CD4-positive, alpha-beta T cell (primary cell): ENCODE data around the gene HSD17B12. TPM values are rescaled to one million over a fixed set of nuclear protein-coding genes. Genes with fewer than 3 reads are reported as not detected.

ENCODE experiments used
- ATAC-seq: fragments of 200-7000 bp; cut with Tn5 transposase; one replicate; pipeline ENCODE4 v1.10.0; 2022; ENCODE audit warnings: mild to moderate bottlenecking; ENCODE audit not compliant: poor library complexity
- CTCF ChIA-PET: fragments of 350-600 bp; sonication (Branson Sonifier 250); formaldehyde crosslinking; loops from one replicate; lab custom pipeline; 2021; ENCODE audit warnings: antibody characterized with exemption, inconsistent platforms; lab: Charles Lee
- POLR2A ChIA-PET: fragments of 350-600 bp; sonication (Branson Sonifier 250); formaldehyde crosslinking; loops from one replicate; lab custom pipeline; 2021; ENCODE audit warnings: antibody characterized with exemption, inconsistent platforms; lab: Charles Lee
- DNase-seq, 14 experiments: peaks; one replicate each; pipeline ENCODE4 v3.0.0-alpha.2; 2013 to 2020; ENCODE audit warnings: mixed read lengths in 2 of 14
- H3K27ac ChIP-seq, 2 donors: one replicate each; pipeline versions ENCODE4 v1.5.1 to v1.7.0; 2013; ENCODE audit warnings: low read length in 2 of 2, low read depth in 1 of 2, mild to moderate bottlenecking in 1 of 2
- H3K27me3 ChIP-seq, 2 experiments: 1 replicate in 1 of 2; 2 replicates in 1 of 2; pipeline versions ENCODE4 v1.6.1 to v1.7.0; 2013; ENCODE audit warnings: low read length in 2 of 2, control low read depth in 1 of 2, mild to moderate bottlenecking in 1 of 2, moderate library complexity in 1 of 2; ENCODE audit not compliant: insufficient read depth in 2 of 2, control insufficient read depth in 1 of 2
- H3K36me3 ChIP-seq: one replicate; pipeline ENCODE4 v1.6.1; 2013; ENCODE audit warnings: low read length, control low read depth; ENCODE audit not compliant: insufficient read depth
- H3K4me1 ChIP-seq: one replicate; pipeline ENCODE4 v1.6.1; 2013; ENCODE audit warnings: low read length, control low read depth; ENCODE audit not compliant: insufficient read depth
- H3K4me3 ChIP-seq: one replicate; pipeline ENCODE4 v1.5.1; 2013; ENCODE audit warnings: mild to moderate bottlenecking, low read length, moderate library complexity
- H3K9me3 ChIP-seq, 2 experiments: 1 replicate in 1 of 2; 2 replicates in 1 of 2; pipeline versions ENCODE4 v1.6.1 to v1.7.0; 2013; ENCODE audit warnings: low read length in 2 of 2, mild to moderate bottlenecking in 2 of 2, control low read depth in 1 of 2, moderate library complexity in 1 of 2; ENCODE audit not compliant: control insufficient read depth in 1 of 2, insufficient read depth in 1 of 2
- H3K27ac Mint-ChIP-seq: one replicate; pipeline ENCODE4 v1.8.0; 2020; ENCODE audit warnings: mixed read lengths
- H3K27me3 Mint-ChIP-seq: one replicate; pipeline ENCODE4 v1.8.0; 2021; ENCODE audit warnings: mixed read lengths
- H3K36me3 Mint-ChIP-seq: one replicate; pipeline ENCODE4 v1.8.0; 2021; ENCODE audit warnings: low read depth, mixed read lengths
- H3K4me1 Mint-ChIP-seq: one replicate; pipeline ENCODE4 v1.8.0; 2021; ENCODE audit warnings: low read depth, mixed read lengths
- H3K4me3 Mint-ChIP-seq: one replicate; pipeline ENCODE4 v1.8.0; 2020; ENCODE audit warnings: mild to moderate bottlenecking, mixed read lengths
- H3K9me3 Mint-ChIP-seq: one replicate; pipeline ENCODE4 v1.8.0; 2020; ENCODE audit warnings: mixed read lengths
- intact Hi-C, 2 experiments: fragments of 100-400 bp; cut with DNase I in 1 of 2; cut with micrococcal nuclease in 1 of 2; formaldehyde crosslinking; loops; one replicate each; pipeline versions ENCODE4 v1.15.1 to v1.9.0; 2023 to 2025; cut with DNase I, micrococcal nuclease
- total RNA-seq, 174 experiments: library from RNA in 2 of 174; stranded (reverse) in 2 of 174; gene quantifications; one replicate each; pipeline ENCODE4 v1.2.3 and lab custom pipeline; 2021 to 2026
- TF ChIP-seq, protein P1 (sequence below): fragments of 200-600 bp; IDR thresholded peaks from one replicate; pipeline ENCODE4 v1.8.0; 2022; ENCODE audit warnings: antibody characterized with exemption, mild to moderate bottlenecking

Gene HSD17B12
- total RNA-seq, 2 experiments from 2014 or later = 16.1 to 16.3 TPM

DNA sequence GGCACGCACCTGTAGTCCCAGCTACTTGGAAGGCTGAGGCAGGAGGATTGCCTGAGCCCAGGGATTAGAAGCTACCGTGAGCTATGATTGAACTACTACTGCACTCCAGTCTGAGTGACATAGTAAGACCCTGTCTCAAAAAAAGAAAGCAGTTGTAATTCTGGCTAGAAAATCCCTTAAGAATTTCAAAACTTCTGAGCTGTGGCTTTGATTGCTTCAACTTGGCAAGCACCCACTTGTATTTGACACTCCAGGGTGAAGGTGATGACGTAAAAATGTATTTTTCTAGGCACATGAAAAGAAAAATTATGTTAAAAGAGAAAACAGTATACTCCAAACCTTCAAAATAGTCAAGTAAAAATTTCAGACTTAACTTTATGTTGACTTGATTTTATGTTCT lies 176.5 kb downstream of the HSD17B12 start:
- Mint-ChIP-seq H3K27me3 (no peaks in the 10 kb centered on the region), H3K9me3 (peaks cover 4% of the 10 kb centered on the region), H3K27ac (no peak overlapping the region), H3K36me3 (peaks cover 15% of the 10 kb centered on the region), H3K4me3 (no peak overlapping the region), H3K4me1 (no peaks in the 10 kb centered on the region)
- peaks cover 0 to 7% of the 10 kb centered on the region in 2 experiments for H3K9me3 ChIP-seq
- ChIA-PET POLR2A (no interaction called here), CTCF (no interaction called here)
- TF ChIP-seq, protein P1, sequence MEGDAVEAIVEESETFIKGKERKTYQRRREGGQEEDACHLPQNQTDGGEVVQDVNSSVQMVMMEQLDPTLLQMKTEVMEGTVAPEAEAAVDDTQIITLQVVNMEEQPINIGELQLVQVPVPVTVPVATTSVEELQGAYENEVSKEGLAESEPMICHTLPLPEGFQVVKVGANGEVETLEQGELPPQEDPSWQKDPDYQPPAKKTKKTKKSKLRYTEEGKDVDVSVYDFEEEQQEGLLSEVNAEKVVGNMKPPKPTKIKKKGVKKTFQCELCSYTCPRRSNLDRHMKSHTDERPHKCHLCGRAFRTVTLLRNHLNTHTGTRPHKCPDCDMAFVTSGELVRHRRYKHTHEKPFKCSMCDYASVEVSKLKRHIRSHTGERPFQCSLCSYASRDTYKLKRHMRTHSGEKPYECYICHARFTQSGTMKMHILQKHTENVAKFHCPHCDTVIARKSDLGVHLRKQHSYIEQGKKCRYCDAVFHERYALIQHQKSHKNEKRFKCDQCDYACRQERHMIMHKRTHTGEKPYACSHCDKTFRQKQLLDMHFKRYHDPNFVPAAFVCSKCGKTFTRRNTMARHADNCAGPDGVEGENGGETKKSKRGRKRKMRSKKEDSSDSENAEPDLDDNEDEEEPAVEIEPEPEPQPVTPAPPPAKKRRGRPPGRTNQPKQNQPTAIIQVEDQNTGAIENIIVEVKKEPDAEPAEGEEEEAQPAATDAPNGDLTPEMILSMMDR = no peak
- ATAC-seq (no peak), DNase-seq (no peak)
- H3K4me1 ChIP-seq = no peaks in the 10 kb centered on the region
- H3K4me3 ChIP-seq = no peak overlapping the region
- no peaks in the 10 kb centered on the region for H3K27me3 ChIP-seq
- no peaks in the 10 kb centered on the region for H3K36me3 ChIP-seq
- H3K27ac ChIP-seq = no peak overlapping the region
- intact Hi-C loops = no loop called here

DNA sequence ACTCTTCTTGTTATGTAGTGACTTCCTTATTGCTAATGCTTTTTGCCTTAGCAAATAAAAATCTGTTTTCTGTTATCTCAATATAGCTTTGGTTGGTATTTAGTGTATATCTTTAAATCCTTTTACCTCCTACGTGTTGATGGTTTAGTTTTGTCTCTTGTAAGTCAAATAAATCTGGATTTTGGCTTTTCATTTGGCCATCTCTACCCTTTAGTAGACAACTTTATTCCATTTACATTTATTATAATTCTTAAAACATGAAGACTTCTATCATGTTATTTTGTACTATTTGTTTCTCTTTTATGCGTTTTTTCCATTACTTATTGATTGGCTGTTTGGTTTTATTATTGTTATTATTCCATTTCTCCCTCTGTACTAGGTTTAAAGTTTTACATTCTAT lies 180.6 kb downstream of the HSD17B12 start:
- H3K27ac Mint-ChIP-seq = no peak overlapping the region
- no peaks in the 10 kb centered on the region for H3K4me1 Mint-ChIP-seq
- no peak overlapping the region for H3K4me3 Mint-ChIP-seq
- no peak for DNase-seq
- peaks cover 4% of the 10 kb centered on the region for H3K27me3 Mint-ChIP-seq
- Histone ChIP-seq H3K9me3 (peaks cover 0 to 7% of the 10 kb centered on the region in 2 experiments), H3K4me1 (no peaks in the 10 kb centered on the region), H3K36me3 (no peaks in the 10 kb centered on the region), H3K4me3 (no peak overlapping the region), H3K27ac (no peak overlapping the region), H3K27me3 (peaks cover 0 to 3% of the 10 kb centered on the region in 2 experiments)
- intact Hi-C loops = no loop called here
- peaks cover 6% of the 10 kb centered on the region for H3K9me3 Mint-ChIP-seq
- POLR2A ChIA-PET = no interaction called here
- ATAC-seq = no peak
- TF ChIP-seq, protein P1 = no peak
- CTCF ChIA-PET = no interaction called here
- peaks cover 4% of the 10 kb centered on the region for H3K36me3 Mint-ChIP-seq

DNA sequence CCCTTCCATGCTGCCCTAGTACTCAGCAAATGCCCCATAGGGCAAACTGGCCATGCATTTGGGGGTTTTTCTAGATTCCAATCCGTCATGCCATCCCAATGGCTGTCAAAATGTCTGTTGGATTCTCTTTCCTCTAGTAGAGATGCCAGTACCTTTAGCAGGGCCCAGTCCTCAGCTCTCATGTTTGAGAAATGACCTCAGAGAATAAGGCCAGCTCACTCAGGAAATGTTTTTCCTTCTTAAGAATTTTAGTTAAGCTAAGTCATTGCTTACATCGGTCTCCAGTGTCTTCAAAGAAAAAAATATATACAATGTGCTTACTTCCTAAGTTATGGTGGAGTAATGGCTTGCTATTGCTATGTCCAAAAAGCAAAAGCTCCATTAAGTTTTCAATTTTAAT lies 186.0 kb downstream of the HSD17B12 start:
- intact Hi-C loops = no loop called here
- no peak overlapping the region for H3K27ac ChIP-seq
- H3K27me3 ChIP-seq = peaks cover 7 to 8% of the 10 kb centered on the region in 2 experiments
- ATAC-seq = no peak
- H3K36me3 Mint-ChIP-seq = no peaks in the 10 kb centered on the region
- peaks cover 13% of the 10 kb centered on the region for H3K4me1 ChIP-seq
- no peak for DNase-seq
- no peaks in the 10 kb centered on the region for H3K36me3 ChIP-seq
- ChIA-PET CTCF (no interaction called here), POLR2A (no interaction called here)
- H3K4me3 ChIP-seq = no peak overlapping the region
- H3K9me3 Mint-ChIP-seq = peaks cover 2% of the 10 kb centered on the region
- peaks cover 11% of the 10 kb centered on the region for H3K4me1 Mint-ChIP-seq
- H3K4me3 Mint-ChIP-seq = no peak overlapping the region
- H3K27me3 Mint-ChIP-seq = peaks cover 18% of the 10 kb centered on the region
- H3K27ac Mint-ChIP-seq = no peak overlapping the region
- TF ChIP-seq, protein P1 = no peak
- H3K9me3 ChIP-seq = no peaks in the 10 kb centered on the region
